KOPT-K1 (cell line): Measurements from ENCODE around the gene FAM200B.

Experiments
- H3K27ac ChIP-seq: fragments of 200-600 bp; sonication (generic); 2 replicates; pipeline ENCODE4 v1.5.1; 2016; ENCODE audit warnings: antibody characterized with exemption, mild to moderate bottlenecking, low read depth, low read length; ENCODE audit not compliant: poor library complexity, severe bottlenecking
- H3K36me3 ChIP-seq: fragments of 200-600 bp; sonication (generic); 2 replicates; pipeline ENCODE4 v1.5.1; 2017; ENCODE audit warnings: antibody characterized with exemption, mild to moderate bottlenecking, low read length, moderate library complexity; ENCODE audit not compliant: insufficient read depth
- H3K9me3 ChIP-seq: fragments of 200-600 bp; sonication (generic); 2 replicates; pipeline ENCODE4 v1.5.1; 2017; ENCODE audit warnings: antibody characterized with exemption, low read length, mild to moderate bottlenecking; ENCODE audit not compliant: insufficient read depth, poor library complexity, severe bottlenecking

FAM200B gene

GRCh38 chr4:15658136-15658770 lies 23.4 kb upstream of the FAM200B start:
- Histone ChIP-seq H3K36me3 (peaks cover 7% of the 10 kb centered on the region; the same call in 1 of the 2 replicates), H3K9me3 (no peaks in the 10 kb centered on the region), H3K27ac (no peak overlapping the region)

- Histone ChIP-seq H3K27ac (no peak overlapping the region), H3K9me3 (no peaks in the 10 kb centered on the region)
Measured at GRCh38 chr4:15658781-15659180, 22.8 kb upstream of the FAM200B start.

GRCh38 chr4:15659768-15660570 lies 21.7 kb upstream of the FAM200B start:
- Histone ChIP-seq H3K27ac (no peak overlapping the region), H3K36me3 (peaks cover 7% of the 10 kb centered on the region; the same call in 1 of the 2 replicates), H3K9me3 (no peaks in the 10 kb centered on the region)

More at GRCh38 chr4:15658781-15659180, 22.8 kb upstream of the FAM200B start:
- peaks cover 7% of the 10 kb centered on the region; the same call in 1 of the 2 replicates for H3K36me3 ChIP-seq

- peaks cover 28% of the 10 kb centered on the region for H3K36me3 ChIP-seq
- no peak overlapping the region for H3K27ac ChIP-seq
- no peaks in the 10 kb centered on the region for H3K9me3 ChIP-seq
Measured at GRCh38 chr4:15665753-15666365, 15.8 kb upstream of the FAM200B start.

DNA sequence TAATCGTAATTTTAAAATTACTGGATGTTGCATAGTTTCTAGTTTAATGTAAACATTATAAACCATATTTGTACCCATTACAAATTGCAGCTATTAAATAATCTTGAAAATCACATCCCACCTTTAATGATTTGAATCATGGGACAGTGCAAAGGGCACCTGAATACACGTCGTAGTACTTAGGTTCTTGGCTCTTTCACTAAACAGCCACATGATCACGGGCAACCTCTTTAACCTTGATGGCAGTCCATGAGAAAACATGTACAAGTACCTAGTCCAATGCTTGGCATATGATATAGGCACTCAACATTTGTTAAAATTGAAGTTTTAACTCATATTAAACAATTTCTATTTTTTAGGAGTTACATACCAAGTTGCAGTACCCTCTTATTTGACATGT lies 14.6 kb upstream of the FAM200B start:
- Histone ChIP-seq H3K9me3 (no peaks in the 10 kb centered on the region), H3K36me3 (peaks cover 40% of the 10 kb centered on the region), H3K27ac (no peak overlapping the region)

DNA sequence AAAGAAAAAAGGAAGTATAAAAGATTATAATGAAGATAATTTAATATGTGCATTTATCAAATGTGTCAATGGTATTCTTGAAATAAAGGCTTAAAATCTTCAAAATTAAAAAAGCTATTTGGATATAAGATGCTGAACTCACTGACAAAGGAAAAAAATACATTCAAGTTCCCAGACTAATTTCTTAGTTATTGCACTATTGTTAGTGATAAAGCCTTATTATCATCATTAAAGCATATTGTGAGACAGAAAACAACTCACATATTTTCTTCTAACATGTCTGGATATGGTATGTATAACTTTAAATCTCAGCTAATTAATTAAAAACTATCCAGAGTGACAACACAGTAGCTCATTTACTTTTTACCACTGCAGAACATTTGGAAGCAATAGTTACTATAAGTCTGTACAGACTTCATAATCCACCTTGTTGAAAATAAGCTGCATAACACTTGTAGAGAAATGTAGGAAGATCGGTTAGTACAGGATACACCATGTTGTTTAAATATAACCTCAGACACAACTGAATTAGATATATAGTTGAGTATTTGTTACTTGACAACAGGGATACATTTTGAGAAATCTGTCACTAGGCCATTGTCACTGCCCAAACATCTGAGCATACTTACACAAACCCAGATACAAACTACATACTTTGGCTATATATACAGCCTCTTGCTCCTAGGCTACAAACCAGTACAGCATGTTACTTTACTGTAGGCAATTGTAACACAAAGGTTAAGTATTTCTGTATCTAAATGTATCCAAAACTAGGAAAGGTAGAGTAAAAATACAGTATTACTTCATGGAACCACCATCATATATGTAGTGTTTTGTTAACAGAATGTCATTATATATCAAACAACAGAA lies 12.8 kb upstream of the FAM200B start:
- peaks cover 44% of the 10 kb centered on the region for H3K36me3 ChIP-seq
- H3K9me3 ChIP-seq, result no peaks in the 10 kb centered on the region
- no peak overlapping the region for H3K27ac ChIP-seq

DNA sequence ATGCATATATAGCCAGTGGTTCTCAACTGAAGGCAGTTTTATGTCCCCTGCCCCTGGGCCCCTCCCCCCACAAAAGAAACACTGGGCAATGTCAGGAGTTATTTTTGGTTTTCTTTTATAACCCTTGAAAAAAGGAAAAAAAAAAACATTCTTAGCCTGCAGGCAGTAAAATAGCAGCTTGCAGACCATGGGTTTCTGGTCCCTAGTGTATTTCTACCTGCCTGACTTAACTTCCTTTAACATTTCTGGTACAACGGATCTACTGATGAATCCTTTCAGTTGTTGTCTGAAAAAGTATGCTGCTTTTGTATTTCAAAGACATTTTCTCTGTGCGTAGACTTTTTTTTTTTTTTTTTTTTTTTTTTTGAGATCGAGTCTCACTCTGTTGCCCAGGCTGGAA lies 11.1 kb upstream of the FAM200B start:
- H3K9me3 ChIP-seq, result no peaks in the 10 kb centered on the region
- H3K36me3 ChIP-seq, result peaks cover 43% of the 10 kb centered on the region
- H3K27ac ChIP-seq, result no peak overlapping the region

GRCh38 chr4:15672101-15672500 lies 9.5 kb upstream of the FAM200B start:
- no peaks in the 10 kb centered on the region for H3K9me3 ChIP-seq
- H3K27ac ChIP-seq, result no peak overlapping the region
- H3K36me3 ChIP-seq, result peaks cover 28% of the 10 kb centered on the region

DNA sequence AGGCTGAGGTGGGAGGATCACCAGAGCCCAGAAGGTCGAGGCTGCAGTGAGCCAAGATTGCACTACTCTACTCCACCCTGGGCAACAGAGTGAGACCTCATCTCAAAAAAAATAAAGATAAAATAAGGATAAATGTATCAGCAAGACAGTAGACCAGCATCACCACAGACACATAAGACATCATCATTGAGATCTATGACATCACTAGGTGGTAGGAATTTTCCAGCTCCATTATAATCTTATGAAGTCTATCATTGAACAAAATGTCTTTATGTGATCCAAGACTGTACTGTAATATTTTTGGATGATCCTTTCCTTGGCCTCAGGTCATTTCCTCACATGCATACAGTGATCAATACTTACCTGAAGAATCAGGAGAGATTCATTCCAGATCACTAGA lies 8.3 kb upstream of the FAM200B start:
- Histone ChIP-seq H3K9me3 (no peaks in the 10 kb centered on the region), H3K36me3 (peaks cover 23% of the 10 kb centered on the region), H3K27ac (no peak overlapping the region)

DNA sequence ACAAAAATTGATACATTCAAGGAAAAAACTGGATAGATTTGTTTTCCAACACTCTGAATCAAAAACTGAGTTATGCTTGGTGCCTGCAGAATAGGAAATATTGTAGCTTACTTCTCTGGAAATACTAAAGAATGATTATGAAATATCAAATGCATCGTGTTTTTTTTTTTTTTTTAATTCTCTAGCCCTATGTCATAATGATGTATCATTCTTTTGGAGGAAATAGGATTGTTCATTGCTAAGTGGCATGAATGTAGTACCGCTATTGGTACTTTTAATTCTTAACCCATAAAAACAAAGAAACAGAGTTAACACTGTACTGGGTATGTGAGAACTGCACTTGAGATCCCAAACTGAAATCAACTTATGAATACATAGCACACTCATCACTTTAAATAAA lies 7.6 kb upstream of the FAM200B start:
- Histone ChIP-seq H3K9me3 (no peaks in the 10 kb centered on the region), H3K27ac (no peak overlapping the region), H3K36me3 (peaks cover 23% of the 10 kb centered on the region)

GRCh38 chr4:15674926-15675325 lies 6.7 kb upstream of the FAM200B start:
- Histone ChIP-seq H3K9me3 (no peaks in the 10 kb centered on the region), H3K27ac (no peak overlapping the region), H3K36me3 (peaks cover 23% of the 10 kb centered on the region)

GRCh38 chr4:15675356-15675755 lies 6.3 kb upstream of the FAM200B start:
- H3K27ac ChIP-seq, result no peak overlapping the region
- H3K36me3 ChIP-seq, result peaks cover 23% of the 10 kb centered on the region
- H3K9me3 ChIP-seq, result no peaks in the 10 kb centered on the region

DNA sequence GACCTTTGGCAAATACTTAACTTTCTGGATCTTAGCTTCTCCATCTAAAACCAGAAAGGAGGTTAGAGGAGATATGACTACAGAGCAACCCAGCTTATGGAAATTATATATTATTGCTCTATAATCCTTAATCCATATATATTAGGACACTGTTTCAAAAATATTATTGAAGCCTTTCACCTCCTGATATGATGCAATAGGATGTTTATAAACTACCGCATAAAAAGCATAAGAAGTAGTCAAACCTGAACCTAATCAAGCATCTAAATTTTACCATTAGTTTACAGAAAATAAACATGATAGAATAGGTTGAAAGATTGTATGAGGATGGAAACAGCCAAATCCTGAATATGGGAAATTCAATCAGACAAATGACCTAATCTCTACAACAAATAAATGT lies 5.6 kb upstream of the FAM200B start:
- H3K27ac ChIP-seq, result no peak overlapping the region
- H3K36me3 ChIP-seq, result peaks cover 20% of the 10 kb centered on the region
- no peaks in the 10 kb centered on the region for H3K9me3 ChIP-seq

DNA sequence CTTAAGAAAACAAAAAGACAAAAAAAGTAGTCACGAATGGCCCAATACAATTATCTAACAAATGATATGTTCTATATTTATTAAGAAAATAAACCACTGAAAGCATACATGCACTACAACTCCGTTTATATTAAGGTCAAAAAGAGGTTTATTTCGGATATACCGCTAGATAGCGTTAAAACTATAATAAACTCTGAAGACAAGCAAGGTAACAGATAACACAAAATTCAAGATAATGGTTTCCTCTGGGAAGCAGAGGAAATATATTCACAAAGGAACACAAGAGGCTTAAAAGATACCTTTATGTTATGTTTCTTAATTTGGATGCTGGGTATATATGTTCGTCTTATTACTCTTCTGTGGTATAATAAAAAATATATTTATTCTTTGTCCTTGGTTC lies 4.7 kb upstream of the FAM200B start:
- Histone ChIP-seq H3K9me3 (no peaks in the 10 kb centered on the region), H3K27ac (no peak overlapping the region), H3K36me3 (peaks cover 11% of the 10 kb centered on the region)
